GM23338 (cell line): ENCODE results near the gene POLK. TPM values are rescaled to one million over a fixed set of nuclear protein-coding genes. Genes with fewer than 3 reads are reported as not detected.

Experiments
- ATAC-seq: fragments of 200-7000 bp; cut with Tn5 transposase; 3 replicates; pipeline ENCODE4 v1.9.1; 2020
- DNase-seq: peaks from one replicate; pipeline ENCODE4 v3.0.0-alpha.2; 2015; ENCODE audit warnings: low spot score
- H2AFZ ChIP-seq: fragments of 200-600 bp; sonication (generic); 2 replicates; pipeline ENCODE4 v1.8.0; 2016; ENCODE audit warnings: antibody characterized with exemption, mild to moderate bottlenecking, moderate library complexity
- H3F3A ChIP-seq: fragments of 200-600 bp; sonication (generic); replicated peaks from 2 replicates; pipeline ENCODE4 v1.8.0; 2017; ENCODE audit warnings: antibody characterized with exemption, mixed run types, low read depth
- H3K27ac ChIP-seq: fragments of 200-600 bp; sonication (generic); 2 replicates; pipeline ENCODE4 v1.6.1; 2016; ENCODE audit warnings: low read depth
- H3K27me3 ChIP-seq: fragments of 200-600 bp; sonication (generic); 2 replicates; pipeline ENCODE4 v1.8.0; 2016; ENCODE audit warnings: mild to moderate bottlenecking, mixed run types, moderate library complexity; ENCODE audit not compliant: insufficient read depth
- H3K36me3 ChIP-seq: fragments of 200-600 bp; sonication (generic); 2 replicates; pipeline ENCODE4 v1.8.0; 2016; ENCODE audit warnings: mild to moderate bottlenecking; ENCODE audit not compliant: insufficient read depth
- H3K4me1 ChIP-seq: fragments of 200-600 bp; sonication (generic); 2 replicates; pipeline ENCODE4 v1.8.0; 2016; ENCODE audit warnings: mild to moderate bottlenecking, moderate library complexity; ENCODE audit not compliant: insufficient read depth
- H3K4me2 ChIP-seq: fragments of 200-600 bp; sonication (generic); 2 replicates; pipeline ENCODE4 v1.7.1; 2017; ENCODE audit warnings: mixed run types
- H3K4me3 ChIP-seq: fragments of 200-600 bp; sonication (generic); 2 replicates; pipeline ENCODE4 v1.6.1; 2016; ENCODE audit warnings: mixed run types
- H3K79me2 ChIP-seq: fragments of 200-600 bp; sonication (generic); replicated peaks from 2 replicates; pipeline ENCODE4 v1.8.0; 2017; ENCODE audit warnings: mild to moderate bottlenecking; ENCODE audit not compliant: insufficient read depth
- H3K9me2 ChIP-seq: fragments of 200-600 bp; sonication (generic); 2 replicates; pipeline ENCODE4 v1.8.0; 2017; ENCODE audit not compliant: insufficient read depth
- H4K20me1 ChIP-seq: fragments of 200-600 bp; sonication (generic); replicated peaks from 2 replicates; pipeline ENCODE4 v1.8.0; 2017; ENCODE audit warnings: mild to moderate bottlenecking; ENCODE audit not compliant: insufficient read depth
- H3K27ac Mint-ChIP-seq: 2 replicates; pipeline ENCODE4 v1.8.0; 2020; ENCODE audit warnings: inconsistent platforms, mild to moderate bottlenecking, moderate library complexity, mixed read lengths
- H3K27me3 Mint-ChIP-seq: 3 replicates; pipeline ENCODE4 v1.8.0; 2022; ENCODE audit warnings: low read depth, mild to moderate bottlenecking, moderate library complexity, mixed read lengths, inconsistent platforms; ENCODE audit not compliant: insufficient read depth, poor library complexity
- H3K36me3 Mint-ChIP-seq: 3 replicates; pipeline ENCODE4 v1.8.0; 2021; ENCODE audit warnings: low read depth, mild to moderate bottlenecking, inconsistent platforms, moderate library complexity, mixed read lengths
- H3K4me1 Mint-ChIP-seq: 3 replicates; pipeline ENCODE4 v1.8.0; 2020; ENCODE audit warnings: mild to moderate bottlenecking, inconsistent platforms, mixed read lengths
- H3K4me3 Mint-ChIP-seq: 3 replicates; pipeline ENCODE4 v1.8.0; 2021; ENCODE audit warnings: moderate library complexity, mild to moderate bottlenecking, inconsistent platforms, mixed read lengths
- H3K9me3 Mint-ChIP-seq: 3 replicates; pipeline ENCODE4 v1.8.0; 2020; ENCODE audit warnings: moderate library complexity, mild to moderate bottlenecking, inconsistent platforms, mixed read lengths
- CREB1 ChIP-seq: fragments of 250-450 bp; sonication (Bioruptor Pico); IDR thresholded peaks from 2 replicates; pipeline ENCODE4 v1.5.0; 2020; ENCODE audit warnings: low read depth, mild to moderate bottlenecking, moderate library complexity
- EZH2 ChIP-seq: fragments of 200-600 bp; sonication (generic); IDR thresholded peaks from one replicate; pipeline ENCODE4 v1.8.0; 2017; ENCODE audit warnings: antibody characterized with exemption, mild to moderate bottlenecking, low read depth; ENCODE audit not compliant: unreplicated experiment
- EZH2phosphoT487 ChIP-seq: fragments of 200-600 bp; sonication (generic); IDR thresholded peaks from one replicate; pipeline ENCODE4 v1.8.1; 2018; ENCODE audit warnings: antibody characterized with exemption; ENCODE audit not compliant: unreplicated experiment
- JUNB ChIP-seq: IDR thresholded peaks from one replicate; pipeline ENCODE4 v1.6.1; 2016; ENCODE audit warnings: antibody characterized with exemption; ENCODE audit not compliant: unreplicated experiment
- NANOG ChIP-seq: IDR thresholded peaks from 2 replicates; pipeline ENCODE4 v1.6.1; 2016; ENCODE audit warnings: antibody characterized with exemption, borderline replicate concordance
- POLR2AphosphoS5 ChIP-seq: IDR thresholded peaks from 2 replicates; pipeline ENCODE4 v1.6.1; 2016; ENCODE audit warnings: antibody characterized with exemption, low read depth
- STAT1 ChIP-seq: IDR thresholded peaks from one replicate; pipeline ENCODE4 v1.6.1; 2016; ENCODE audit warnings: antibody characterized with exemption; ENCODE audit not compliant: unreplicated experiment
- ZNF114 ChIP-seq: fragments of 250-450 bp; sonication (Bioruptor Pico); IDR thresholded peaks from 2 replicates; pipeline ENCODE4 v1.5.0; 2020; ENCODE audit warnings: mild to moderate bottlenecking, moderate library complexity
- ZNF331 ChIP-seq: fragments of 250-450 bp; sonication (Bioruptor Pico); IDR thresholded peaks from 2 replicates; pipeline ENCODE4 v1.5.0; 2020; ENCODE audit warnings: low read depth, mild to moderate bottlenecking, moderate library complexity
- polyA plus RNA-seq: library from polyadenylated mRNA; unstranded; fragments of >200 nt; fragmentation: Nextera tagmentation; extraction: Ambion mirVana; gene quantifications from 2 replicates; pipeline ENCODE4 v1.2.1, GENCODE V29; 2016
- total RNA-seq: library from RNA; depleted of rRNA; stranded (reverse); fragments of >200 nt; shearing (Covaris generic); gene quantifications from 2 replicates; pipeline ENCODE4 v1.2.3, GENCODE V29; 2014
- TF ChIP-seq, protein P1 (sequence below), 2 experiments: fragments of 200-600 bp in 1 of 2; sonication (generic) in 1 of 2; conservative IDR thresholded peaks; 2 replicates each; pipeline versions ENCODE4 v1.5.1 to v1.6.1; 2016 to 2017; ENCODE audit warnings: antibody characterized with exemption in 2 of 2, low read depth in 2 of 2, mild to moderate bottlenecking in 2 of 2, moderate library complexity in 1 of 2
- TF ChIP-seq, protein P2 (sequence below): IDR thresholded peaks from one replicate; pipeline ENCODE4 v1.6.1; 2018; ENCODE audit warnings: antibody characterized with exemption; ENCODE audit not compliant: unreplicated experiment
- TF ChIP-seq, protein P3 (sequence below): fragments of 250-450 bp; sonication (Bioruptor Pico); IDR thresholded peaks from 2 replicates; pipeline ENCODE4 v1.5.0; 2020; ENCODE audit warnings: mild to moderate bottlenecking, moderate library complexity
- TF ChIP-seq, protein P4 (sequence below): IDR thresholded peaks from 2 replicates; pipeline ENCODE4 v1.6.1; 2016; ENCODE audit warnings: antibody characterized with exemption

The POLK gene
- total and polyA plus RNA-seq, 2 experiments from 2014 or later = 6.3 to 14.5 TPM

DNA sequence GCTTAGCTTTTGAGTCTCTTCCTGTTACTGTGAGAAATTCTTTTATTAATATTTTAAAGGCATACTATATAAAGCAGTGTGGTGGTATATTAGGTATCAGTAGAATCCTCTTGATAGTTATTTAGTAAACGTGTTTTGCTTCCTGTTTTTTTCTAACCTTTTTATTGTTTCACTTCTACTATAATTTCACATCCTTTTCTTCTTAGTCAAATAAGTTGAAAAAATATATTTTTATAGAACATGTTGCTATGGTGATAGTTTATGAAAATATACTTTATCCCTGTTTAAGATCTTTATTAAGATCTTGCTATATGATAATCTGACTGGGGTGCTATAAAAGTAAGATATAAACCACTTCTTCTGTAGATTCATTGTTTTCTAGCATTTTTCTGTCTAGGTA is 2.1 kb downstream of the POLK start:
- no peak overlapping the region for H3K27ac Mint-ChIP-seq
- no peak for ATAC-seq

More for the DNA sequence above, 2.1 kb downstream of the POLK start:
- Mint-ChIP-seq H3K9me3 (no peaks in the 10 kb centered on the region), H3K4me1 (peaks cover 12% of the 10 kb centered on the region), H3K27me3 (peaks cover 15% of the 10 kb centered on the region), H3K36me3 (peaks cover 2% of the 10 kb centered on the region; the same call in 1 of the 3 replicates), H3K4me3 (no peak overlapping the region)
- no peaks in the 10 kb centered on the region; the same call in 1 of the 2 replicates for H4K20me1 ChIP-seq
- no peak overlapping the region for H3K4me3 ChIP-seq
- peaks cover 51% of the 10 kb centered on the region for H3K79me2 ChIP-seq
- H3K27ac ChIP-seq = no peak overlapping the region
- H3K4me2 ChIP-seq = no peak overlapping the region
- H2AFZ ChIP-seq = no peak overlapping the region
- no peaks in the 10 kb centered on the region for H3K9me2 ChIP-seq
- H3K36me3 ChIP-seq = no peaks in the 10 kb centered on the region
- no peaks in the 10 kb centered on the region for H3K27me3 ChIP-seq
- TF ChIP-seq NANOG (no peak), POLR2AphosphoS5 (no peak), JUNB (no peak), CREB1 (no peak), EZH2 (no peak), EZH2phosphoT487 (no peak), ZNF114 (CRISPR knock-in tag) (no peak), ZNF331 (no peak), STAT1 (no peak)
- TF ChIP-seq, protein P1, sequence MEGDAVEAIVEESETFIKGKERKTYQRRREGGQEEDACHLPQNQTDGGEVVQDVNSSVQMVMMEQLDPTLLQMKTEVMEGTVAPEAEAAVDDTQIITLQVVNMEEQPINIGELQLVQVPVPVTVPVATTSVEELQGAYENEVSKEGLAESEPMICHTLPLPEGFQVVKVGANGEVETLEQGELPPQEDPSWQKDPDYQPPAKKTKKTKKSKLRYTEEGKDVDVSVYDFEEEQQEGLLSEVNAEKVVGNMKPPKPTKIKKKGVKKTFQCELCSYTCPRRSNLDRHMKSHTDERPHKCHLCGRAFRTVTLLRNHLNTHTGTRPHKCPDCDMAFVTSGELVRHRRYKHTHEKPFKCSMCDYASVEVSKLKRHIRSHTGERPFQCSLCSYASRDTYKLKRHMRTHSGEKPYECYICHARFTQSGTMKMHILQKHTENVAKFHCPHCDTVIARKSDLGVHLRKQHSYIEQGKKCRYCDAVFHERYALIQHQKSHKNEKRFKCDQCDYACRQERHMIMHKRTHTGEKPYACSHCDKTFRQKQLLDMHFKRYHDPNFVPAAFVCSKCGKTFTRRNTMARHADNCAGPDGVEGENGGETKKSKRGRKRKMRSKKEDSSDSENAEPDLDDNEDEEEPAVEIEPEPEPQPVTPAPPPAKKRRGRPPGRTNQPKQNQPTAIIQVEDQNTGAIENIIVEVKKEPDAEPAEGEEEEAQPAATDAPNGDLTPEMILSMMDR (conservative IDR thresholded peaks at IDR 0.05; ENCODE audit: low read depth in 2 of 2) = no peak
- TF ChIP-seq, protein P2, sequence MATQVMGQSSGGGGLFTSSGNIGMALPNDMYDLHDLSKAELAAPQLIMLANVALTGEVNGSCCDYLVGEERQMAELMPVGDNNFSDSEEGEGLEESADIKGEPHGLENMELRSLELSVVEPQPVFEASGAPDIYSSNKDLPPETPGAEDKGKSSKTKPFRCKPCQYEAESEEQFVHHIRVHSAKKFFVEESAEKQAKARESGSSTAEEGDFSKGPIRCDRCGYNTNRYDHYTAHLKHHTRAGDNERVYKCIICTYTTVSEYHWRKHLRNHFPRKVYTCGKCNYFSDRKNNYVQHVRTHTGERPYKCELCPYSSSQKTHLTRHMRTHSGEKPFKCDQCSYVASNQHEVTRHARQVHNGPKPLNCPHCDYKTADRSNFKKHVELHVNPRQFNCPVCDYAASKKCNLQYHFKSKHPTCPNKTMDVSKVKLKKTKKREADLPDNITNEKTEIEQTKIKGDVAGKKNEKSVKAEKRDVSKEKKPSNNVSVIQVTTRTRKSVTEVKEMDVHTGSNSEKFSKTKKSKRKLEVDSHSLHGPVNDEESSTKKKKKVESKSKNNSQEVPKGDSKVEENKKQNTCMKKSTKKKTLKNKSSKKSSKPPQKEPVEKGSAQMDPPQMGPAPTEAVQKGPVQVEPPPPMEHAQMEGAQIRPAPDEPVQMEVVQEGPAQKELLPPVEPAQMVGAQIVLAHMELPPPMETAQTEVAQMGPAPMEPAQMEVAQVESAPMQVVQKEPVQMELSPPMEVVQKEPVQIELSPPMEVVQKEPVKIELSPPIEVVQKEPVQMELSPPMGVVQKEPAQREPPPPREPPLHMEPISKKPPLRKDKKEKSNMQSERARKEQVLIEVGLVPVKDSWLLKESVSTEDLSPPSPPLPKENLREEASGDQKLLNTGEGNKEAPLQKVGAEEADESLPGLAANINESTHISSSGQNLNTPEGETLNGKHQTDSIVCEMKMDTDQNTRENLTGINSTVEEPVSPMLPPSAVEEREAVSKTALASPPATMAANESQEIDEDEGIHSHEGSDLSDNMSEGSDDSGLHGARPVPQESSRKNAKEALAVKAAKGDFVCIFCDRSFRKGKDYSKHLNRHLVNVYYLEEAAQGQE = no peak
- TF ChIP-seq, protein P3, sequence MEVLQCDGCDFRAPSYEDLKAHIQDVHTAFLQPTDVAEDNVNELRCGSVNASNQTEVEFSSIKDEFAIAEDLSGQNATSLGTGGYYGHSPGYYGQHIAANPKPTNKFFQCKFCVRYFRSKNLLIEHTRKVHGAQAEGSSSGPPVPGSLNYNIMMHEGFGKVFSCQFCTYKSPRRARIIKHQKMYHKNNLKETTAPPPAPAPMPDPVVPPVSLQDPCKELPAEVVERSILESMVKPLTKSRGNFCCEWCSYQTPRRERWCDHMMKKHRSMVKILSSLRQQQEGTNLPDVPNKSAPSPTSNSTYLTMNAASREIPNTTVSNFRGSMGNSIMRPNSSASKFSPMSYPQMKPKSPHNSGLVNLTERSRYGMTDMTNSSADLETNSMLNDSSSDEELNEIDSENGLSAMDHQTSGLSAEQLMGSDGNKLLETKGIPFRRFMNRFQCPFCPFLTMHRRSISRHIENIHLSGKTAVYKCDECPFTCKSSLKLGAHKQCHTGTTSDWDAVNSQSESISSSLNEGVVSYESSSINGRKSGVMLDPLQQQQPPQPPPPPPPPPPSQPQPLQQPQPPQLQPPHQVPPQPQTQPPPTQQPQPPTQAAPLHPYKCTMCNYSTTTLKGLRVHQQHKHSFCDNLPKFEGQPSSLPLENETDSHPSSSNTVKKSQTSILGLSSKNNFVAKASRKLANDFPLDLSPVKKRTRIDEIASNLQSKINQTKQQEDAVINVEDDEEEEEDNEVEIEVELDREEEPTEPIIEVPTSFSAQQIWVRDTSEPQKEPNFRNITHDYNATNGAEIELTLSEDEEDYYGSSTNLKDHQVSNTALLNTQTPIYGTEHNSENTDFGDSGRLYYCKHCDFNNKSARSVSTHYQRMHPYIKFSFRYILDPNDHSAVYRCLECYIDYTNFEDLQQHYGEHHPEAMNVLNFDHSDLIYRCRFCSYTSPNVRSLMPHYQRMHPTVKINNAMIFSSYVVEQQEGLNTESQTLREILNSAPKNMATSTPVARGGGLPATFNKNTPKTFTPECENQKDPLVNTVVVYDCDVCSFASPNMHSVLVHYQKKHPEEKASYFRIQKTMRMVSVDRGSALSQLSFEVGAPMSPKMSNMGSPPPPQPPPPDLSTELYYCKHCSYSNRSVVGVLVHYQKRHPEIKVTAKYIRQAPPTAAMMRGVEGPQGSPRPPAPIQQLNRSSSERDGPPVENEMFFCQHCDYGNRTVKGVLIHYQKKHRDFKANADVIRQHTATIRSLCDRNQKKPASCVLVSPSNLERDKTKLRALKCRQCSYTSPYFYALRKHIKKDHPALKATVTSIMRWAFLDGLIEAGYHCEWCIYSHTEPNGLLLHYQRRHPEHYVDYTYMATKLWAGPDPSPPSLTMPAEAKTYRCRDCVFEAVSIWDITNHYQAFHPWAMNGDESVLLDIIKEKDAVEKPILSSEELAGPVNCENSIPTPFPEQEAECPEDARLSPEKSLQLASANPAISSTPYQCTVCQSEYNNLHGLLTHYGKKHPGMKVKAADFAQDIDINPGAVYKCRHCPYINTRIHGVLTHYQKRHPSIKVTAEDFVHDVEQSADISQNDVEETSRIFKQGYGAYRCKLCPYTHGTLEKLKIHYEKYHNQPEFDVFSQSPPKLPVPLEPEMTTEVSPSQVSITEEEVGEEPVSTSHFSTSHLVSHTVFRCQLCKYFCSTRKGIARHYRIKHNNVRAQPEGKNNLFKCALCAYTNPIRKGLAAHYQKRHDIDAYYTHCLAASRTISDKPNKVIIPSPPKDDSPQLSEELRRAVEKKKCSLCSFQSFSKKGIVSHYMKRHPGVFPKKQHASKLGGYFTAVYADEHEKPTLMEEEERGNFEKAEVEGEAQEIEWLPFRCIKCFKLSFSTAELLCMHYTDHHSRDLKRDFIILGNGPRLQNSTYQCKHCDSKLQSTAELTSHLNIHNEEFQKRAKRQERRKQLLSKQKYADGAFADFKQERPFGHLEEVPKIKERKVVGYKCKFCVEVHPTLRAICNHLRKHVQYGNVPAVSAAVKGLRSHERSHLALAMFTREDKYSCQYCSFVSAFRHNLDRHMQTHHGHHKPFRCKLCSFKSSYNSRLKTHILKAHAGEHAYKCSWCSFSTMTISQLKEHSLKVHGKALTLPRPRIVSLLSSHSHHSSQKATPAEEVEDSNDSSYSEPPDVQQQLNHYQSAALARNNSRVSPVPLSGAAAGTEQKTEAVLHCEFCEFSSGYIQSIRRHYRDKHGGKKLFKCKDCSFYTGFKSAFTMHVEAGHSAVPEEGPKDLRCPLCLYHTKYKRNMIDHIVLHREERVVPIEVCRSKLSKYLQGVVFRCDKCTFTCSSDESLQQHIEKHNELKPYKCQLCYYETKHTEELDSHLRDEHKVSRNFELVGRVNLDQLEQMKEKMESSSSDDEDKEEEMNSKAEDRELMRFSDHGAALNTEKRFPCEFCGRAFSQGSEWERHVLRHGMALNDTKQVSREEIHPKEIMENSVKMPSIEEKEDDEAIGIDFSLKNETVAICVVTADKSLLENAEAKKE (CRISPR knock-in tag) = no peak
- TF ChIP-seq, protein P4, sequence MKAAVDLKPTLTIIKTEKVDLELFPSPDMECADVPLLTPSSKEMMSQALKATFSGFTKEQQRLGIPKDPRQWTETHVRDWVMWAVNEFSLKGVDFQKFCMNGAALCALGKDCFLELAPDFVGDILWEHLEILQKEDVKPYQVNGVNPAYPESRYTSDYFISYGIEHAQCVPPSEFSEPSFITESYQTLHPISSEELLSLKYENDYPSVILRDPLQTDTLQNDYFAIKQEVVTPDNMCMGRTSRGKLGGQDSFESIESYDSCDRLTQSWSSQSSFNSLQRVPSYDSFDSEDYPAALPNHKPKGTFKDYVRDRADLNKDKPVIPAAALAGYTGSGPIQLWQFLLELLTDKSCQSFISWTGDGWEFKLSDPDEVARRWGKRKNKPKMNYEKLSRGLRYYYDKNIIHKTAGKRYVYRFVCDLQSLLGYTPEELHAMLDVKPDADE = no peak
- H3K4me1 ChIP-seq = peaks cover 15% of the 10 kb centered on the region; the same call in 1 of the 2 replicates
- H3F3A ChIP-seq = no peaks in the 10 kb centered on the region
- DNase-seq = no peak
